GM12878 (cell line): ENCODE measurements around the gene RALGDS. TPM values are rescaled to one million over a fixed set of nuclear protein-coding genes. Genes with fewer than 3 reads are reported as not detected.

Source experiments
- ASH2L ChIP-seq: fragments of 300-600, 200-600 bp; sonication (generic); IDR thresholded peaks from 2 replicates; pipeline ENCODE4 v1.6.1; 2017; ENCODE audit warnings: low read depth, mild to moderate bottlenecking, borderline replicate concordance
- CHD2 ChIP-seq: IDR thresholded peaks from 2 replicates; pipeline ENCODE4 v1.6.1; 2011; ENCODE audit warnings: low read depth, low read length, improper control_type of control experiment, borderline replicate concordance
- E2F4 ChIP-seq: IDR thresholded peaks from 2 replicates; pipeline ENCODE4 v1.6.1; 2012; ENCODE audit warnings: low read depth, low read length, improper control_type of control experiment
- E4F1 ChIP-seq: fragments of 450-650 bp; IDR thresholded peaks from 2 replicates; pipeline ENCODE4 v1.6.1; 2018; ENCODE audit warnings: borderline replicate concordance, mild to moderate bottlenecking; ENCODE audit not compliant: partially characterized antibody
- ELK1 ChIP-seq: IDR thresholded peaks from 2 replicates; pipeline ENCODE4 v1.6.1; 2012; ENCODE audit warnings: low read depth, low read length, improper control_type of control experiment
- IKZF1 ChIP-seq: fragments of 450-650 bp; conservative IDR thresholded peaks from 2 replicates; pipeline ENCODE4 v1.6.1; 2017; ENCODE audit warnings: antibody characterized with exemption, mild to moderate bottlenecking
- IRF5 ChIP-seq: fragments of 450-650 bp; IDR thresholded peaks from 2 replicates; pipeline ENCODE4 v1.6.1; 2017; ENCODE audit warnings: borderline replicate concordance
- JUNB ChIP-seq: IDR thresholded peaks from 2 replicates; pipeline ENCODE4 v1.6.1; 2016; ENCODE audit warnings: antibody characterized with exemption, mild to moderate bottlenecking
- KAT2A ChIP-seq: conservative IDR thresholded peaks from 2 replicates; pipeline ENCODE4 v1.6.1; 2011; ENCODE audit warnings: low read depth, low read length; ENCODE audit not compliant: control insufficient read depth
- MEF2B ChIP-seq: fragments of 450-650 bp; IDR thresholded peaks from 2 replicates; pipeline ENCODE4 v1.6.1; 2018; ENCODE audit warnings: mild to moderate bottlenecking, moderate library complexity; ENCODE audit not compliant: partially characterized antibody, poor library complexity, severe bottlenecking
- MXI1 ChIP-seq: fragments of 150-350 bp; IDR thresholded peaks from 2 replicates; pipeline ENCODE4 v1.6.1; 2011; ENCODE audit warnings: low read depth, mild to moderate bottlenecking, inconsistent platforms, low read length, improper control_type of control experiment
- MYB ChIP-seq: fragments of 150-350 bp; IDR thresholded peaks from 2 replicates; pipeline ENCODE4 v1.6.1; 2014; ENCODE audit warnings: mild to moderate bottlenecking, low read depth, low read length, borderline replicate concordance
- NFIC ChIP-seq: IDR thresholded peaks from 2 replicates; pipeline ENCODE4 v1.6.1; 2012; ENCODE audit warnings: low read depth, mild to moderate bottlenecking, inconsistent platforms, low read length, moderate library complexity
- NFXL1 ChIP-seq: fragments of 450-650 bp; IDR thresholded peaks from 2 replicates; pipeline ENCODE4 v1.6.1; 2017; ENCODE audit warnings: antibody characterized with exemption, mild to moderate bottlenecking, borderline replicate concordance
- NR2C1 ChIP-seq: fragments of 450-650 bp; IDR thresholded peaks from 2 replicates; pipeline ENCODE4 v1.6.1; 2017; ENCODE audit warnings: antibody characterized with exemption, mild to moderate bottlenecking, moderate library complexity
- NR2F1 ChIP-seq: fragments of 450-650 bp; conservative IDR thresholded peaks from 2 replicates; pipeline ENCODE4 v1.6.1; 2017; ENCODE audit warnings: mild to moderate bottlenecking
- PML ChIP-seq: IDR thresholded peaks from 2 replicates; pipeline ENCODE4 v1.6.1; 2012; ENCODE audit warnings: low read length, inconsistent platforms
- RB1 ChIP-seq: fragments of 450-650 bp; formaldehyde crosslinking; IDR thresholded peaks from 2 replicates; pipeline ENCODE4 v1.6.1; 2017; ENCODE audit warnings: mild to moderate bottlenecking, borderline replicate concordance
- RCOR1 ChIP-seq: conservative IDR thresholded peaks from 2 replicates; pipeline ENCODE4 v1.6.1; 2012; ENCODE audit warnings: low read depth, low read length, improper control_type of control experiment
- RELA ChIP-seq: fragments of 450-650 bp; IDR thresholded peaks from 2 replicates; pipeline ENCODE4 v1.8.0; 2014; ENCODE audit warnings: borderline replicate concordance; ENCODE audit not compliant: partially characterized antibody
- SMC3 ChIP-seq: IDR thresholded peaks from 2 replicates; pipeline ENCODE4 v1.6.1; 2011; ENCODE audit warnings: low read length, improper control_type of control experiment, borderline replicate concordance
- STAT1 ChIP-seq: fragments of 450-650 bp; conservative IDR thresholded peaks from 2 replicates; pipeline ENCODE4 v1.6.1; 2014; ENCODE audit warnings: antibody characterized with exemption, mild to moderate bottlenecking
- TARDBP ChIP-seq: IDR thresholded peaks from 2 replicates; pipeline ENCODE4 v1.6.1; 2016; ENCODE audit warnings: borderline replicate concordance
- YBX1 ChIP-seq: fragments of 450-650 bp; IDR thresholded peaks from 2 replicates; pipeline ENCODE4 v1.6.1; 2016; ENCODE audit warnings: antibody characterized with exemption
- ZNF24 ChIP-seq: fragments of 450-650 bp; IDR thresholded peaks from 2 replicates; pipeline ENCODE4 v1.6.1; 2017; ENCODE audit warnings: antibody characterized with exemption, mild to moderate bottlenecking
- polyA plus RNA-seq, 11 experiments: library from polyadenylated mRNA; depleted of rRNA in 4 of 11; unstranded in 6 of 11; stranded (reverse) in 5 of 11; fragments of >200 nt; fragmentation: Nextera tagmentation in 4 of 11; fragmentation: Illumina TruSeq in 1 of 11; extraction: Ambion mirVana in 4 of 11; extraction: Trizol in 1 of 11; gene quantifications; 1 replicate in 1 of 11; 2 replicates in 10 of 11; pipeline versions ENCODE4 v1.2.1 to v1.2.3, GENCODE V29; 2011 to 2016; ENCODE audit warnings: inconsistent platforms in 2 of 11, missing spikeins in 2 of 11, low read depth in 1 of 11
- total RNA-seq, 4 experiments: library from RNA; depleted of rRNA in 3 of 4; stranded (reverse); fragments of >200 nt in 3 of 4; fragmentation: Illumina TruSeq in 1 of 4; extraction: Trizol in 1 of 4; gene quantifications; 2 replicates each; pipeline versions ENCODE4 v1.2.1 to v1.2.3, GENCODE V29; 2013 to 2021
- TF ChIP-seq, protein P1 (sequence below): IDR thresholded peaks from 2 replicates; pipeline ENCODE4 v1.6.1; 2011; ENCODE audit warnings: low read depth, mild to moderate bottlenecking, low read length, moderate library complexity, borderline replicate concordance; ENCODE audit errors: extremely low read depth

The RALGDS gene
- total and polyA plus RNA-seq, 10 of the 15 experiments (the other 5 are each of a cell fraction or from before 2014, with no cell fraction given) = 1.3 to 48.6 (median 21.2) TPM

GRCh38 chr9:133115604-133116345 is 5.3 kb downstream of the RALGDS start (continued):
- TF ChIP-seq IRF5 (no peak), E2F4 (no peak), NFIC (no peak), ELK1 (no peak), KAT2A (no peak), NR2F1 (peak; percentile 54), TARDBP (no peak), NFXL1 (no peak), MXI1 (no peak; the same call in 1 of the 2 replicates), RB1 (peak; percentile 41; the same call in 1 of the 2 replicates), RELA (no peak), SMC3 (no peak), MYB (no peak), YBX1 (no peak), E4F1 (no peak), RCOR1 (no peak), CHD2 (no peak), JUNB (peak; percentile 67; the same call in 1 of the 2 replicates), IKZF1 (0 out of 2 replicates have a peak, but pooled peaks have one; percentile 47), NR2C1 (no peak), PML (no peak), ZNF24 (no peak), STAT1 (no peak), MEF2B (peak; percentile 90), ASH2L (no peak)
- TF ChIP-seq, protein P1, sequence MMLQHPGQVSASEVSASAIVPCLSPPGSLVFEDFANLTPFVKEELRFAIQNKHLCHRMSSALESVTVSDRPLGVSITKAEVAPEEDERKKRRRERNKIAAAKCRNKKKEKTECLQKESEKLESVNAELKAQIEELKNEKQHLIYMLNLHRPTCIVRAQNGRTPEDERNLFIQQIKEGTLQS = no peak
